Neuron (in vitro differentiated cells): ENCODE results near the gene CRHR1.

ENCODE experiments used
- H2AFZ ChIP-seq: one replicate; pipeline ENCODE4 v1.6.1; 2013; ENCODE audit warnings: low read depth, mild to moderate bottlenecking, inconsistent platforms, low read length, moderate library complexity
- H3K27me3 ChIP-seq: one replicate; pipeline ENCODE4 v1.6.1; 2013; ENCODE audit warnings: low read length; ENCODE audit not compliant: insufficient read depth
- H3K36me3 ChIP-seq: one replicate; pipeline ENCODE4 v1.6.1; 2013; ENCODE audit warnings: low read length; ENCODE audit not compliant: insufficient read depth
- H3K4me1 ChIP-seq: one replicate; pipeline ENCODE4 v1.6.1; 2013; ENCODE audit warnings: low read length; ENCODE audit not compliant: insufficient read depth
- H3K4me3 ChIP-seq: 2 replicates; pipeline ENCODE4 v1.5.1; 2013; ENCODE audit warnings: mild to moderate bottlenecking, low read length, moderate library complexity
- H3K9me3 ChIP-seq: one replicate; pipeline ENCODE4 v1.6.1; 2013; ENCODE audit warnings: low read length

CRHR1 gene

GRCh38 chr17:45787044-45787443, 2.9 kb downstream of the CRHR1 start:
- Histone ChIP-seq H3K36me3 (no peaks in the 10 kb centered on the region), H2AFZ (no peak overlapping the region), H3K9me3 (no peaks in the 10 kb centered on the region), H3K27me3 (peaks cover 92% of the 10 kb centered on the region), H3K4me3 (no peak overlapping the region), H3K4me1 (peaks cover 5% of the 10 kb centered on the region)

- Histone ChIP-seq H3K4me3 (no peak overlapping the region), H2AFZ (no peak overlapping the region), H3K9me3 (no peaks in the 10 kb centered on the region), H3K36me3 (no peaks in the 10 kb centered on the region), H3K4me1 (peaks cover 5% of the 10 kb centered on the region), H3K27me3 (peaks cover 89% of the 10 kb centered on the region)
These were observed 3.5 kb downstream of the CRHR1 start for GRCh38 chr17:45787656-45788055.

- Histone ChIP-seq H2AFZ (no peak overlapping the region), H3K4me1 (peaks cover 5% of the 10 kb centered on the region), H3K36me3 (no peaks in the 10 kb centered on the region), H3K4me3 (no peak overlapping the region), H3K9me3 (no peaks in the 10 kb centered on the region), H3K27me3 (peaks cover 85% of the 10 kb centered on the region)
These were observed 3.9 kb downstream of the CRHR1 start for GRCh38 chr17:45788057-45788456.

- H3K9me3 ChIP-seq: no peaks in the 10 kb centered on the region
- H3K27me3 ChIP-seq: peaks cover 80% of the 10 kb centered on the region
- no peak overlapping the region for H3K4me3 ChIP-seq
- H3K4me1 ChIP-seq: peaks cover 4% of the 10 kb centered on the region
- H3K36me3 ChIP-seq: no peaks in the 10 kb centered on the region
- no peak overlapping the region for H2AFZ ChIP-seq
These were observed 5.8 kb downstream of the CRHR1 start for GRCh38 chr17:45789874-45790273.

GRCh38 chr17:45790296-45790922, 6.3 kb downstream of the CRHR1 start:
- H2AFZ ChIP-seq: no peak overlapping the region
- no peaks in the 10 kb centered on the region for H3K36me3 ChIP-seq
- H3K27me3 ChIP-seq: peaks cover 80% of the 10 kb centered on the region
- H3K4me3 ChIP-seq: no peak overlapping the region
- no peaks in the 10 kb centered on the region for H3K4me1 ChIP-seq
- no peaks in the 10 kb centered on the region for H3K9me3 ChIP-seq

- H3K27me3 ChIP-seq: peaks cover 77% of the 10 kb centered on the region
- H3K36me3 ChIP-seq: no peaks in the 10 kb centered on the region
- H3K9me3 ChIP-seq: no peaks in the 10 kb centered on the region
- no peaks in the 10 kb centered on the region for H3K4me1 ChIP-seq
- no peak overlapping the region for H2AFZ ChIP-seq
- no peak overlapping the region for H3K4me3 ChIP-seq
These were observed 7.0 kb downstream of the CRHR1 start for GRCh38 chr17:45791041-45791582.

- H3K27me3 ChIP-seq: peaks cover 74% of the 10 kb centered on the region
- no peak overlapping the region for H3K4me3 ChIP-seq
- no peaks in the 10 kb centered on the region for H3K4me1 ChIP-seq
- H3K36me3 ChIP-seq: no peaks in the 10 kb centered on the region
- no peaks in the 10 kb centered on the region for H3K9me3 ChIP-seq
- no peak overlapping the region for H2AFZ ChIP-seq
These were observed 7.8 kb downstream of the CRHR1 start for GRCh38 chr17:45791935-45792334.

- H3K9me3 ChIP-seq: no peaks in the 10 kb centered on the region
- H3K36me3 ChIP-seq: no peaks in the 10 kb centered on the region
- peaks cover 69% of the 10 kb centered on the region for H3K27me3 ChIP-seq
- no peak overlapping the region for H3K4me3 ChIP-seq
- H3K4me1 ChIP-seq: no peaks in the 10 kb centered on the region
- no peak overlapping the region for H2AFZ ChIP-seq
These were observed 8.3 kb downstream of the CRHR1 start for GRCh38 chr17:45792437-45792836.

GRCh38 chr17:45792995-45793755, 9.1 kb downstream of the CRHR1 start:
- Histone ChIP-seq H3K36me3 (no peaks in the 10 kb centered on the region), H2AFZ (no peak overlapping the region), H3K27me3 (peaks cover 64% of the 10 kb centered on the region), H3K4me1 (no peaks in the 10 kb centered on the region), H3K4me3 (no peak overlapping the region), H3K9me3 (no peaks in the 10 kb centered on the region)

- no peaks in the 10 kb centered on the region for H3K9me3 ChIP-seq
These were observed 9.9 kb downstream of the CRHR1 start for GRCh38 chr17:45793999-45794540.

GRCh38 chr17:45794840-45795239, 10.7 kb downstream of the CRHR1 start:
- Histone ChIP-seq H3K4me1 (no peaks in the 10 kb centered on the region), H3K9me3 (no peaks in the 10 kb centered on the region), H3K4me3 (no peak overlapping the region), H3K27me3 (peaks cover 52% of the 10 kb centered on the region), H3K36me3 (no peaks in the 10 kb centered on the region), H2AFZ (no peak overlapping the region)

More at GRCh38 chr17:45793999-45794540, 9.9 kb downstream of the CRHR1 start:
- no peak overlapping the region for H2AFZ ChIP-seq
- peaks cover 57% of the 10 kb centered on the region for H3K27me3 ChIP-seq
- H3K4me1 ChIP-seq: no peaks in the 10 kb centered on the region
- no peak overlapping the region for H3K4me3 ChIP-seq
- no peaks in the 10 kb centered on the region for H3K36me3 ChIP-seq

- Histone ChIP-seq H3K4me1 (no peaks in the 10 kb centered on the region), H3K27me3 (peaks cover 18% of the 10 kb centered on the region), H3K9me3 (no peaks in the 10 kb centered on the region), H3K4me3 (no peak overlapping the region), H3K36me3 (no peaks in the 10 kb centered on the region), H2AFZ (no peak overlapping the region)
These were observed 16.7 kb downstream of the CRHR1 start for GRCh38 chr17:45800816-45801215.

- H2AFZ ChIP-seq: no peak overlapping the region
- no peaks in the 10 kb centered on the region for H3K36me3 ChIP-seq
- no peaks in the 10 kb centered on the region for H3K4me1 ChIP-seq
- H3K27me3 ChIP-seq: peaks cover 14% of the 10 kb centered on the region
- no peak overlapping the region for H3K4me3 ChIP-seq
- no peaks in the 10 kb centered on the region for H3K9me3 ChIP-seq
These were observed 17.3 kb downstream of the CRHR1 start for GRCh38 chr17:45801421-45801820.
